ENCODE results near the gene GPR132.
A peak's percentile ranks its signal among the peaks of the same experiment; 100 is the strongest.
"Not testable (repeated sequence)": the region's sequence is repeated elsewhere in the genome, so short reads cannot be mapped to it uniquely, and the experiment has no call there.

The GPR132 gene, protein sequence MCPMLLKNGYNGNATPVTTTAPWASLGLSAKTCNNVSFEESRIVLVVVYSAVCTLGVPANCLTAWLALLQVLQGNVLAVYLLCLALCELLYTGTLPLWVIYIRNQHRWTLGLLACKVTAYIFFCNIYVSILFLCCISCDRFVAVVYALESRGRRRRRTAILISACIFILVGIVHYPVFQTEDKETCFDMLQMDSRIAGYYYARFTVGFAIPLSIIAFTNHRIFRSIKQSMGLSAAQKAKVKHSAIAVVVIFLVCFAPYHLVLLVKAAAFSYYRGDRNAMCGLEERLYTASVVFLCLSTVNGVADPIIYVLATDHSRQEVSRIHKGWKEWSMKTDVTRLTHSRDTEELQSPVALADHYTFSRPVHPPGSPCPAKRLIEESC

DNA sequence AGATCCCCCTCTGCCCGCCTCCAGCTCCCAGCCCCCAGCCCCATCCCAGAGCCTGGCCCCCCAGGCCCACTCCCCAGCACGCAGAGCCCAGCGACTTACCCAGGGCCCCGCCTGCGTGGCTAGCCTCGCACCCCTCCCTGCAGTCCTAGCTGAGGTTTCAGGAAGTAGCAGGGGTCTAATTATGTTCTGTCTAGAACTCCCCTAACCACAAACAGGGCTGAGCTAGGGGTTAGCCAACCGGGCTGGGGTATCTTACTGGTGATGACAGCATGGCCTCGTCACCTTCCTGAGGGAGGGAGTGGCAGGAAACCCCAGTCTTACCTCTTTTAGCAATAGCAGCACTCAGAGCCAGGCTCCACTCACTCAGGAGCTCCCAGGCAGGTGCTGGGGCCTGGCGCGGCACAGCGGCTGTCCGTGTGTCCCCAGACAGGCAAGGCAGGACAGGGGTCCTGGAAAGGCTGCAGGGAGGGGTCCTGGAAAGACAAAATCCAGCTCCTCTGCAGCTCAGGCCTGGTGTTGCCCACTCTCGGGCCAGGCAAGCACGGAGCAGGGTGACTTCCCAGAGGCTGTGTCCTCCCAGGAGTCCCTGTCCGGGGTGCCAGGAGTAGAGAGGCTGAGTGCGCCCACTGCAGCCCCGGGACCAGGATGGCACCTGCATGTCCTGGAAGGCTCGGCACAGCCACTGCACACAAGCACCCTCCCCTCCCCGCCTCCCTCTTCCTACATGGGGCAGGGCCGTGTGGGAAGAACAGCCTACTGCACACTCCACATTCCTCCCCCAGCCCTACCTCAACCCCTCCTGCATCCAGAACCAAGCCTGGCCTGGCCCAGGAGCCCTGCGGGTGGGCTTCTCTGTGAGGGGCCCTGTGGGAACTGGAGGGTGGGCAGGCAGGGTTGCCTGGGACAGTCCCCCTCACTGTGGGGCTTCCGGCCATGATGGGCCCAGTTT, at the start of gene GPR132:
GPR132 (minus strand) TSS at position 151 of the 949 bp plus-strand sequence. CDS start 10,010 bp downstream, outside the sequence.
- peak in 2 of 3 experiments; percentile 72 to 84 for DNase-seq (ENCODE audit: low read depth in 3 of 3)

DNA sequence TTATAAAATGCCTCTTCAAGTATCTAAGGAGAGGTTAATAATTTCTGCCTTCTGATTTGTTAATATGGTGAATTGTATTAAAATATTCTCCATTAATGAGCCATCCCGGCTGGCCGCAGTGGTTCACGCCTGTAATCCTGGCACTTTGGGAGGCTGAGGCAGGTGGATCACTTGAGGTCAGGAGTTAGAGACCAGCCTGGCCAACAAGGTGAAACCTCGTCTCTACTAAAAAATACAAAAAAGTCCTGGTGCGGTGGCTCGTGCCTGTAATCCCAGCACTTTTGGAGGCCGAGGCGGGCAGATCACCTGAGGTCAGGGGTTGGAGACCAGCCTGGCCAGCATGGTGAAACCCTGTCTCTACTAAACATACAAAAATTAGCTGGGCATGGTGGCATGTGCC, 44.0 kb upstream of the GPR132 start:
- DNase-seq (ENCODE audit: low read depth in 3 of 3): not testable (repeated sequence)

DNA sequence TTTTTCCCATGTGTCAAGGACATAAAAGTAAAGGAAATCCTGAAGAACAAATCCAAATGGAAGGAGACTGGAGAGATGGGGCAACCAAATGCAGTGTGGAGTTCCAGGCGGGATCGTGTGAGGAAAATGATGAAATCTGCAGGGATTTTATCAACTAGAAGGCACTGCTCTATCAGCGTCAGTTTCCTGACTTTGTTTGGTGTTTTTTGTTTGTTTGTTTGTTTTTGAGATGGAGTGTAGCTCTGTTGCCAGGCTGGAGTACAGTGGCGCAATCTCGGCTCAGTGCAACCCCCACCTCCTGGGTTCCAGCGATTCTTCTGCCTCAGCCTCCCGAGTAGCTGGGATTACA, 43.3 kb upstream of the GPR132 start:
- DNase-seq (ENCODE audit: low read depth in 3 of 3): no peak

DNA sequence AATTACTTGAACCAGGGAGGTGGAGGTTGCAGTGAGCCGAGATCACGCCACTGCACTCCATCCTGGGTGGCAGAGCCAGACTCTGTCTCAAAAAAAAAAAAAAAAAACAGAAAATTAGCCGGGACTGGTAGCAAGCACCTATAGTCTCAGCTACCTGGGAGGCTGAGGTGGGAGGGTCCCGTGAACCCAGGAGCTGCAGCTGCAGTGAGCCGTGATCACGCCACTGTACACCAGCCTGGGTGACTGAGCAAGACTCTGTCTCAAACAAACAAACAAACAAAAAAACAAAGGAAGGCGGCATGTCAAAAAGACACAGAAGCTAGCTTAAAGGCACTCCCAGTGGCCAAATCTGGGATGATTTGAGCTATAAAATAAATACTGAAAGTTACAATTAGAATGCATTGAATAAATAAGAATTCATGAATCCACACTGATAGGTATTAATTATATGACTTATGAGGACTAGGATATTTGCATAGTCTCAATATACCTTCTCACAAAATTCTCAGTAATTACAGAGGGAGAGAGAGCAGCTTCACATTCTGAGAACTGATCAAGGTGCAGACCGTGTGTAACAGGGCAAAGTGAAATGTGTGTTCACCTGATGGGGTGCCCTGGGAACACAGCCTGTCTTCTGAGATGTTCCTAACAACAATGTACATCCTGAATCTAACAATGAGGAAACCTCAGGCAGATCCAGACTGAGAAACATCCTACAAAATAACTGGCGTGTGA, 42.7 kb upstream of the GPR132 start:
- DNase-seq (ENCODE audit: low read depth in 3 of 3): no peak

DNA sequence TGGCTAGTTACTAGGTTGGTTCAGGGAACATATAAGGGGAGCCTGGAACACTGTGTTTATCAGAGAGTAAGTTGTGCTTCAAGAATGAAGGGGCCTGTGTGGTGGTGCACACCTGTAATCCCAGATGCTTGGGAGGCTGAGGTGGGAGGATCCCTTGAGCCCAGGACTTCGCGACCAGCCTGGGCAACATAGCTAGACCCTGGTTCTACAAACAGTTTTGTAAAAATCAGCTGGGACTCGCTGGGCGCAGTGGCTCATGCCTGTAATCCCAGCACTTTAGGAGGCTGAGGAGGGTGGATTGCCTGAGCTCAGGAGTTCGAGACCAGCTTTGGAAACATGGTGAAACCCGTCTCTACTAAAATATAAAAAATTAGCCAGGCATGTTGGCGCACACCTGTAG, 42.1 kb upstream of the GPR132 start:
- DNase-seq (ENCODE audit: low read depth in 3 of 3): no peak

DNA sequence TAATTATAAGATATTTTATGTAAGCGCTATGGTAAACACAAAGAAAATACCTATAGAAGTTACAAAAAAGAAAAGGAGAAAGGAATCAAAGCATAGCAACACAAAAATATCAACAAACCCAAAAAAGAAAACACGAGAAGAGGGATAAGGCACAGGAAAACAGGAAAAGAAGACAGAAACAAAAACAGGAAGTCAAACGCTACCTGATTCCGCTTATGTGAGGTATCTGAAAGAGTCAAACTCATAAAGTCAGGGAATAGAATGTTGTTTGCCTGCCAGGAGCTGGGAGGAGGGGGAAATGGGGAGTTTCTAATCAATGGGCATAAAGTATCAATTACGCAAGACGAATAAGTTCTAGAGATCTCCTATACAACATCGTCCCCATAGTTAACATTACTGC, 39.9 kb upstream of the GPR132 start:
- no peak for DNase-seq (ENCODE audit: low read depth in 3 of 3)

DNA sequence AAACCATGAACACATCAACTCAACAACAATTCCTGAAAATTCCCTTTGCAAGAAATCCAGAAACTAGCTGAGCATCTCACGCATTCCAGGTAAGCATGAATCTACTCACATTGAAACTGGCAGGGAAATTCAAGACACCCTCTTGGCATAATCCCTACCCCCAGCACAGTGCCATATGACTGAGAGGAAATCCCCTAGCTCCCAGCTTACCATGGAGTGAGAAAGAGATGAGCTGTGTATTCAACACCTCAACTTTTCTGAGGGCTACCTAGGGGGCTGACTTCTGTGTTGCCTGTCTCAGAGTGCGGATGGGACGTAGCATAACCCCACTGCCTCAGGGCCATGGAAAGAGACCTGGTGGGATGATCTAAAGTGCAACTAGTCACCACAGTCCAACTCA, 37.7 kb upstream of the GPR132 start:
- no peak for DNase-seq (ENCODE audit: low read depth in 3 of 3)

DNA sequence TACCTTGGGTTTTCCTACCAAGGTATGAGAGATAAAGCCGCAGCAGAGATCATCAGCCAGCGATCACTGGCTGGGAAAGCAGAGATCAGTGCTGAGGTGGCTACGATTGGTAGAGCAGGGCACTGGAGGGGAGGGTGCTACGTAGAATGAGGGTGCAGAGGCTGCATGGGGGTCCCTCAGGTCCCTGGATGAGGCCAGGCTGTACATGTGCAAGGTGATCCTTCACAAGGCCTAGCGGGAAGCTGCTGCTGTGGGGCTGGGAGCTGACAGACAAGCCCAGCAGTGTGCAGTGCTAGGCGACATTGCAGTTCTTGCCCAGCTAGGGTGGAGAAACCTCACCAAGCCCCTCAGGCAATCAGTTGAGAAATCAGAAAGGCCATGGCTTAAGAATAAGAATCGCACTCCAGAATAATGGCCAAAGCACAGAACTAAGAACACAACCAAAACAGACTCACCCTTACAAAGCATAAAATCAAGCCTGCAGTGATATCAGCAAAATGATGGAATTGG, 37.2 kb upstream of the GPR132 start:
- DNase-seq (ENCODE audit: low read depth in 3 of 3): no peak

DNA sequence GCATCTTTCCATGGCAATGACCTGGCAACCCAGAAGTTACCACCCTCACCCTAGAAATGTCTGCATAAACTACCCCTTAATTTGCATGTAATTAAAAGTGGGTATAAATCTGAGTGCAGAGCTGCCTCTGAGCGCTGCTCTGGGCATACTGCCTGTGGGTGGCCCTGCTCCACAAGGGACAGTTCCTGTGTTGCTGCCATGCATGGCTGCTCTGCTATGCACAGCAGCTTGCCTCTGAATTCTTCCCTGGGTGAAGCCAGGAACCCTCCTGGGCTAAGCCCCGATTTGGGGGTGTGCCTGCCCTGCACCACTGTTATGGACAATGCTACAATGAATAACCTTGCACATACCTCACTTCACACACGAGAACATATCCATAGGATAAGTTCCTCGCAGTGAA, 35.7 kb upstream of the GPR132 start:
- DNase-seq (ENCODE audit: low read depth in 3 of 3): no peak

DNA sequence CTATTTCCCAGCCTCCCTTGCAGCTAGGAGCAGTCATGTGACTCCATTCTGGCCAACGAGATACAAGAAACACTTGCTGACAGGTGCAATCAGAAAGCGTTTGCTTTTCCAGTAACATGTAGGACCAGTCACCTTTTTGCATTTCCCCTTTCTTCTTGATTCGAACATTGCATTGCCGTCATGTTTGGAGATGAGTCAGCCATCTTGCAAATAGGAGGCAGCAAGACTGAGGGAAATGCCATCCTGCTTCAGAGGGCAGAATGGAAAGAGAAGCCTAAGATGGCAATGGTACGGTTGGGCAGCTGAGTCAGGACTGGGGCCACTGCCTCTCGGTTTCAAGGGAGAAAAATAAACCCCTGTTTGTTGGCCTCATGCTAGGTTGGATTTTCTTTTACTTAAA, 34.5 kb upstream of the GPR132 start:
- DNase-seq (ENCODE audit: low read depth in 3 of 3): no peak

DNA sequence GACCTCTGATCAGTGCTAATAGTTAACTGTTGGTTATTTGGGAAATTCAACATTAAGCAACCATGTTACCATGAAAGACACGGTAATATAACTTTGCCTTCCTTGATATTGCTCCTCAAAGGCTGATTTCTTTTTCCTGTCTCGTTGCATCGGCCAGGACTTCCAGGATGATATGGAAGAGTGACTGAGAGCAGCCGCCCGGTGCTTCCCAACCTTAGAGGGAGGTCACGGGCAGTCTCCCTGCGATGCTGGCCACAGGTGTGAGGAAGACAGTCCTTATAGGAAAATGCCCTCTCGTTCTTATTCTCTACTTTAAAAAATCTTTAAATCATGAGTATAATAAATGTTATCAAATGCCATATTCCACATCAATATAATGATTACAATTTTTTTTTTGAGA, 33.1 kb upstream of the GPR132 start:
- DNase-seq (ENCODE audit: low read depth in 3 of 3): no peak

DNA sequence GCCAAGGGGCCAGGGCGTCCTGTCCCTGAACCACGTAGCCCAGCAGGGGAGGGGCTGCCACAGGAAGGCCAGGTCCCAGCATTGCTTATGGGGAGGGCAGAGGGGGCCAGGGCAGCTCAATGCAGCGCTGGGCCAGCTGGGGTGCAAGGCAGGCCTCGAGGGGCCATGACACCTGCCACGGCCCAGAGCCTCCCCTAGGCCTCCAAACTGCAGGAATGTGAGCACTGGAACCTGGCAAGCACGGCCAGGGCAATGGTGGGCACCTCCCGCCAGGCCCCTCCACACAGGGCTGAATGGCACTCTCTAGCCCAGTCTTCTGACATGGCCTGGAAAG, 32.5 kb upstream of the GPR132 start:
- no peak for DNase-seq (ENCODE audit: low read depth in 3 of 3)

DNA sequence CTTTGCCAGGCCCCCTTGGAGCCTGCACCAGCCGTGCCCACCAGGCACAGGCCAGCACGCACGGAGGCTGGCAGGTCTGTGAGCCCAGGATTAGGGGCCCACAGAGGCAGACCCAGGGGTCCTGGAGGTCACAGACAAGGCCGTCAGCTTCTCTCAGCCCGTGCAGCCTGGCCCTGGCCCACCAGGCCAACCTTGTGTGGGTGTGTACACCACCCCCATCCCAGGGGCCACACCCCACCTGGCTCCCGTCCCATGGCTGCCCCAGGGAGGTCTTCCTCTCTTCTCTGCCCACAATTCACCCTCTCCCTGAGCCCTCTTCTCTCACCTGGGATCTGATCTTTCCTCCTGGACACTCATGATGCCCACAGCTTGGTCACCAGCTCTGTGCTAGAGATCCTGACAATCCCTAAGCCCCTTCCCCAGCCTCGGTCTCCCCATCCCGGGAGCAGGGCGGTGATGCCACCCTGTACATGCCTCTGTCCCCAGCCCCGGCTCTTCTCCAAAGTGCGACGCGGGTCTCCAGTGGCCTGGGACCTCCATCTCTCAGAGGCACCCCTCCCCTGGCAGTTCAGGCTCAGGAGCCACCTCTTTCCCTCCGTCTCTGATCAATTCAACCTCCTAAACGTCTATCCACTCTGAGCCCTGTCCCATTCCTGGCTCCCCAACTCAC, 31.1 kb upstream of the GPR132 start:
- DNase-seq (ENCODE audit: low read depth in 3 of 3): no peak

DNA sequence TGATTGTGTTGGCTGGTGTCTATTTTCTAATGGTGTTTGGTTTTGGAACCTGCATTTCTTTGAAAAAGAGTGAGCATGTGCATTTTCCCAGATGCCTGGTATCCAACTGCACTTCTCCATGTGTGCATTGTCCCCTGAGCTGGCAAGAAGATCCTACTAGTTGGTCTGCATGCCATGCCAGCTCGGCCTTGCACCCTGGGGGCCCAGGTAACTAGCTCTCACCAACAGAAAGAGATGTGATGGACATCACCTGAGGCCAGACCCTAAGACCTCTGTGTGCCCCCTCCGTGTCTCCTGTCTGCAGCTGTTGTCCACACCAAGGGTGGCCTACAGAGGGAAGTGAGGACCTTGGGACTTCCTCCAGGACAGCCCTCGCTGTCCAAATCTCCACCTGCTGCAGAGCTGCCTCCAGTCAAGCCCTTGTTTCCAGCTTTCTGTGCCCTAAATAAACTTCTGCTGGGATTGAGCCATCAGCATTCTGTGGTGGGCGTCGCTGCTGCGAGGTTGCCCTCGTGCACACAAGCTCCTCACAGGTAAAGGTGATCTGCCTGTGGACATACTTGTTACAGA, 30.1 kb upstream of the GPR132 start:
- DNase-seq (ENCODE audit: low read depth in 3 of 3): no peak

DNA sequence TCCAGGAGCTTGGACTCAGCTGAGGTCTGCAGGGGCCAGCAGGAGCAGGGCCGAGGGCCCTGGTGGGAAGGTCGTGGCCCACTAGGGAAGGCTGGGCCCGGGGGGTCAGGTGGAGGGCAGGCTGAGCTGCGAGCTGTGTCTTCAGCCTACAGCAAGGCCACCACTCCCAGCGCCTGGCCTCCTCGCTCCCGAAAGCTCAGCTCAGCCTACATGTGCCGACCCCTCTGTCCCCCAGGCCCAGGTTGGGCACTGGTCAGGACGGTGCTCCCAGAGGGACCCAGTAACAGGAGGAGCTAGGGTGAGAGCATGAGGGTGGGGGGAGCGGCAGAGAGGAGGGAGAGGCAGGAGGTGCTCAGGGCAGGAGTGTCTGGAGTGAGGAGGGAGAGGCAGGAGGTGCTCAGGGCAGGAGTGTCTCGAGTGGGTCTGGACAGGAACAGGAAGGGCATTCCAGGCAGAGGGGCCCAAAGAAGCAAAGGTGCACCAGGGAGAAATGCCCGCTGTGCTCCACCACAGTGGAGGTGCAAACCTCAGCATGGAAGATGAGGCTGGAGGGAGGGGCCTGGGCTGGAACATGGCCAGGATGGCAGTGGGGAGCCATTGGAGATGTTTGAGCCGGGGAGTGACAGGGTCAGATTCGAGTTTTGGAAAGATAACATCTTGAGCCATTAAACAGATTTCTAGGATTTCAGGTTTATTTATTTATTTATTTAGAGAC, 29.1 kb upstream of the GPR132 start:
- DNase-seq (ENCODE audit: low read depth in 3 of 3): no peak

DNA sequence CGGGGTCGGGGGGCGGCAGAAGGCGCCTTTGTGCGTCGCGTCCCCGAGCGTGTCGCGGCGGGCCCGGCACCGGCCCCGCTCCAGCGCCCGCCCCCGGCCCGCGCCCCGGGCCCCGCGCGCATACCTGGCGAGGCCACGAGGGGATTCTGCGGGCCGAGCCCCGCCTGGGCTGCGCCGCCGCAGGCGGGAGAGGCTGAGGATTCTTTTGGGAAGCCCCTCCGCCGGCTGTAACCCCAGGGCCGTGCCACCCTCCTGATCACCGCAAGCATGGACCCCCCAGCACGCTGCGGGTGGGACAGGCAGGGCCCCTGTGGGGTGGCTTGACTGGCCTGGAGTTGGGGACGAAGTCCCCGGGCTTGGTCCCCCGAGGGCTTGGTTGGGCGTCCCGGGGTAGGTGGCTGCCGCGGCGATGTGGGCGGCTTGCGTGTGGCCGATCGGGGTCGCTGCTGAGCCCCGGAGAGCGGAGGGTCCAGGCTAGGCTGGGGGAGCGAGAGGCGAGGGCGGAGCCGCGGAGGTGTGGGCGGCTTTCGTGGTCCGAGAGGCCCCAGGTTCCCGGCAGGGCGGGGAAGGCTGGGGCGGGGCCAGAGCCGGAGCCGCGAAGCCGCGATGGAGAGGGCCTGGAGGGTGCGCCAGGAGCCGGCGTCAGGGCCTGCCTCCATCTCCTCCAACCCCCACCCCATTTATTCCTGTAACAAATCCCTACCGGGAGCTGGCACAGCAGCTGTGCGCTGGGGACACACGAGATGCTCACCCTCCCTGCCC, 28.4 kb upstream of the GPR132 start:
- peak; percentile 59 to 67 (median 61) for DNase-seq (ENCODE audit: low read depth in 3 of 3)

DNA sequence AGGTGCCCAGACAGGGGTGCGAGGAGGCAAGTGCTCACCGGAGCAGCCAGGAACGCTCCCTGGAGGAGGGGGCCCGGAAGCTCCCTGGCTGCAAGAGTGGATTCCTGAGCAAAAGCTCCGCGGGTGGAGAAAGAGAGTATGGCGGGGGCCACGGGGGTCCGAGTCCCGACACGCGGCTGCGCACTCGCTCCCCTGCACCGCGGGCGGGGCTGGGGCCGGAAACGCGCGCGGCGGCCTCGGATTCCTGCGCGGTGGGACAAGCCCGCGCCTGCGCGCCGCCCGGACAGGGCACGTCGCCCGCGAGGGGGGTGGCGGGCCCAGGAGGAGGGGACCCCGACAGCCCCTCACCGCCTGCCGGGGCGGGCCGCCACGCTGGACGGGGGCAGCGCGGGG, 27.8 kb upstream of the GPR132 start:
- peak; percentile 38 to 56 (median 49) for DNase-seq (ENCODE audit: low read depth in 3 of 3)

DNA sequence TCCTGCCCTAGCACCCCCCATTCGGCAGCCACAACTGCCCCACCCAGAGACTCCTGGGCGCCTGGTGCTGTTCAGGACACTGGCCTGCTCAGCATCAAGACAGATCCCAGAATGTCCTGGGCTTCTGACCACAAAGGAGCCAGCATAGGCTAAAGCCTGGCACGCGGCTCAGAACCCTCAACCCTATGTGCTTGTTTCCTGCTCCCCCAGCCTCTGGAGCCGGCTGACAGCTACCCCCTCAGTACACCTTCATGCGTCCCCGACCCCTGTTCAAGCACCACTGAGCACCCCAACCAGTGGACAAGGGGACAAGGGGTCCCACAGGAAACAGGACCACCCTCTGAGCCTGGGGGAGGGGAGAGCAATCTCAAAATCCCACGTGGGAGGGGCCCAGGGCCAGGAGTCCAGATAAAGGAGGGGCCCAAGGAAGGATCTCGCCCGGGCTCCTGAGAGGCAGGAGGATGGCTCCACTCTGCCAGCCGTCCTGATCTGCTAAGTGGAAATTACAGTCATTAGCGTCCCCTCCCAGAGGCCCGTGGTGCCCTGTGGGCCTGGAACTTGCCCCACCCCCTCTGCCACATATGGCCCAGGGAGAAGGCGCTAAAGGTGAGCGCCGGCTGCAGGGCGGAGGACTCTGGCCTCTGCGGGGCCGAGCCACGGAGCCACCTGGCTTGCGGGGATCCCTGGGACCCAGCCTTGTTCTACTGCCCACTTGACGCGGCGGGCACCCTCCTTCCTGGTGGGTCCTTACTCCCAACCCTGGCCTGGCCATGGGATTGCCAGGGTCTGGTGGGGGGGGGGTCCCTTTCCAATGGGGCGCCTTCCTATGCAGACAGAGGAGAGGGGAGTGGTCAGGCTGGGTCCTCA, 27.2 kb upstream of the GPR132 start:
- no peak for DNase-seq (ENCODE audit: low read depth in 3 of 3)
